Chondrocyte (in vitro differentiated cells): ENCODE data around the gene RHOG. TPM values are rescaled to one million over a fixed set of nuclear protein-coding genes. Genes with fewer than 3 reads are reported as not detected.

Experiments used
- DNase-seq: peaks from one replicate; pipeline ENCODE4 v3.0.0; 2021; ENCODE audit warnings: mixed read lengths, low spot score
- H3K27ac Mint-ChIP-seq: one replicate; pipeline ENCODE4 v1.8.0; 2021; ENCODE audit warnings: mild to moderate bottlenecking, moderate library complexity, mixed read lengths; ENCODE audit not compliant: unreplicated experiment
- H3K27me3 Mint-ChIP-seq: 2 replicates; pipeline ENCODE4 v1.8.0; 2021; ENCODE audit warnings: low read depth, mixed read lengths
- H3K36me3 Mint-ChIP-seq: 2 replicates; pipeline ENCODE4 v1.8.0; 2021; ENCODE audit warnings: low read depth, mixed read lengths
- H3K4me1 Mint-ChIP-seq: 2 replicates; pipeline ENCODE4 v1.8.0; 2021; ENCODE audit warnings: low read depth, mild to moderate bottlenecking, mixed read lengths
- H3K4me3 Mint-ChIP-seq: one replicate; pipeline ENCODE4 v1.8.0; 2021; ENCODE audit warnings: mild to moderate bottlenecking, moderate library complexity, mixed read lengths; ENCODE audit not compliant: unreplicated experiment
- H3K9me3 Mint-ChIP-seq: 2 replicates; pipeline ENCODE4 v1.8.0; 2021; ENCODE audit warnings: low read depth, mixed read lengths
- total RNA-seq: library from RNA; stranded (reverse); gene quantifications from 3 replicates; pipeline ENCODE4 v1.2.1, GENCODE V29; 2021
- TF ChIP-seq, protein P1 (sequence below): fragments of 200-600 bp; sonication (generic); IDR thresholded peaks from 2 replicates; pipeline ENCODE4 v1.5.0; 2021; ENCODE audit warnings: antibody characterized with exemption, mild to moderate bottlenecking, moderate library complexity

RHOG gene
- total RNA-seq, 1 donor from 2014 or later, result 38.9 TPM

GRCh38 chr11:3877364-3878257, 36.9 kb upstream of the RHOG start:
- H3K4me1 Mint-ChIP-seq, result peaks cover 15% of the 10 kb centered on the region
- TF ChIP-seq, protein P1, sequence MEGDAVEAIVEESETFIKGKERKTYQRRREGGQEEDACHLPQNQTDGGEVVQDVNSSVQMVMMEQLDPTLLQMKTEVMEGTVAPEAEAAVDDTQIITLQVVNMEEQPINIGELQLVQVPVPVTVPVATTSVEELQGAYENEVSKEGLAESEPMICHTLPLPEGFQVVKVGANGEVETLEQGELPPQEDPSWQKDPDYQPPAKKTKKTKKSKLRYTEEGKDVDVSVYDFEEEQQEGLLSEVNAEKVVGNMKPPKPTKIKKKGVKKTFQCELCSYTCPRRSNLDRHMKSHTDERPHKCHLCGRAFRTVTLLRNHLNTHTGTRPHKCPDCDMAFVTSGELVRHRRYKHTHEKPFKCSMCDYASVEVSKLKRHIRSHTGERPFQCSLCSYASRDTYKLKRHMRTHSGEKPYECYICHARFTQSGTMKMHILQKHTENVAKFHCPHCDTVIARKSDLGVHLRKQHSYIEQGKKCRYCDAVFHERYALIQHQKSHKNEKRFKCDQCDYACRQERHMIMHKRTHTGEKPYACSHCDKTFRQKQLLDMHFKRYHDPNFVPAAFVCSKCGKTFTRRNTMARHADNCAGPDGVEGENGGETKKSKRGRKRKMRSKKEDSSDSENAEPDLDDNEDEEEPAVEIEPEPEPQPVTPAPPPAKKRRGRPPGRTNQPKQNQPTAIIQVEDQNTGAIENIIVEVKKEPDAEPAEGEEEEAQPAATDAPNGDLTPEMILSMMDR, result no peak
- no peak for DNase-seq
- H3K27ac Mint-ChIP-seq, result no peak overlapping the region
- no peaks in the 10 kb centered on the region for H3K9me3 Mint-ChIP-seq
- no peaks in the 10 kb centered on the region for H3K27me3 Mint-ChIP-seq
- H3K36me3 Mint-ChIP-seq, result peaks cover 2% of the 10 kb centered on the region
- H3K4me3 Mint-ChIP-seq, result no peak overlapping the region

- TF ChIP-seq, protein P1, result no peak
- Mint-ChIP-seq H3K9me3 (no peaks in the 10 kb centered on the region), H3K4me1 (peaks cover 15% of the 10 kb centered on the region), H3K27me3 (no peaks in the 10 kb centered on the region), H3K4me3 (no peak overlapping the region), H3K36me3 (peaks cover 2% of the 10 kb centered on the region), H3K27ac (no peak overlapping the region)
- no peak for DNase-seq
Measured at GRCh38 chr11:3876613-3877012, 35.9 kb upstream of the RHOG start.

- TF ChIP-seq, protein P1, result no peak
- no peaks in the 10 kb centered on the region for H3K4me1 Mint-ChIP-seq
- no peak for DNase-seq
- H3K9me3 Mint-ChIP-seq, result no peaks in the 10 kb centered on the region
- peaks cover 2% of the 10 kb centered on the region for H3K36me3 Mint-ChIP-seq
- no peak overlapping the region for H3K4me3 Mint-ChIP-seq
- no peak overlapping the region for H3K27ac Mint-ChIP-seq
- no peaks in the 10 kb centered on the region for H3K27me3 Mint-ChIP-seq
Measured at GRCh38 chr11:3873712-3874349, 33.1 kb upstream of the RHOG start.

DNA sequence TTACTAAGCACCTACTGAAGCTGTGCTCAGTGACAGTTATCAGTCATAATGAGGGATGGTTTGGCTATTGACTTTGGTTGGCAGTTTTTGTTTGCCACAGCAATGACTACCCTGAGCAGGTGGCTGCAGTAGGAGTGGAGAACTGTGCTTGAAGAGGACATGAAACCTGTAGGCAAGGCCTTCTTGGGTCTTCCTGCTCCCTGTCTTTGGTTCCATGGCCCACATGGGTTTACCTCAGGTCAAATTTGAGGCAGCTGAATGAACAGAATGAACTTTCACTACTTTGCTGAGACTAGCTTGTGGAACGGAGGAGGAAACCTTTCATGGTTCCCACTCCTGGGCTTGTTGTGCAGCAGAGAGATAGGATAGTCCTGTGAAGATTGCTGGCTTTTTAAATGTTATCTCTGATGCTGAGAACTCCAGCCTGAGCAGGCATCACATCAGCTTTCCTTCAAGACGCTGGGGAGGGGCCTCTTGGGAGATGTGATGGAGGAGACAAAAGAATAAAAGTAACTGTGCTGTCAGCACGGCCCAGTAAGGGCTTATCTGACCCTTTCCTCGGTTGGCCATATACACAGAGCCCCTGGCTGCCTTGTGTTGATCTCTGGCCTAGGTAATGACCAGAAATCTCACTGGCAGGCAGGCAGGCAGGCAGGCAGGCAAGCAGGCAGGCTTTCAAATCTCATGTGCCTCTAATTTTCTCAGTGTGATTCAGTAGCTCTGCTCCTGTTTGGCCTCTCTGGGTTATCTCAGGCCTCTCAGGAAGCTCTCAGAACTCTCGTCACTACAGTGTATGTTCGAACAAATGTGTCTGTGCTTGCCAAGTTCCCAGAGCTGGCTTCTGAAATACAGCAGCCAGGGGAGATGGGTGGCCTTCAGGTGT, 26.7 kb upstream of the RHOG start:
- no peaks in the 10 kb centered on the region for H3K36me3 Mint-ChIP-seq
- no peaks in the 10 kb centered on the region for H3K27me3 Mint-ChIP-seq
- no peak overlapping the region for H3K27ac Mint-ChIP-seq
- no peaks in the 10 kb centered on the region for H3K9me3 Mint-ChIP-seq
- peaks cover 17% of the 10 kb centered on the region for H3K4me1 Mint-ChIP-seq
- TF ChIP-seq, protein P1, result no peak
- DNase-seq, result no peak
- H3K4me3 Mint-ChIP-seq, result no peak overlapping the region

DNA sequence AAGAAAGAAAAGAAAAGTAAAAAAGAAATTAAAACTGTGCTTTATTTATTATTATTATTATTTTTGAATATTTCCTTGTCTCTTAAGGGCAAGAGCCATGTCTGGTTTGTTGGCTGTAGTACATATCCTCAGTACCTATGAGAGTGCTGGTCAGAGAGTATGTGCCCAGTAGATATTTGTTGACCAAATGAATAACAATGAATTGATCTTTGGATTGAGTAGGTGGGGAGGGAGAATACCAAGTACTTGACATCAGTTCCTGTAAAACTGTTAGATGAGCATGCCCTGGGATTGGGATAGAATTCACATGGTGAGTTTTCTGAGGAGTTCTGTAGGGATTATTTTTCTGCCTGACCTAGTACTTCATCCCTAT, 26.1 kb upstream of the RHOG start:
- no peaks in the 10 kb centered on the region for H3K36me3 Mint-ChIP-seq
- no peaks in the 10 kb centered on the region for H3K9me3 Mint-ChIP-seq
- TF ChIP-seq, protein P1, result no peak
- no peak overlapping the region for H3K4me3 Mint-ChIP-seq
- no peaks in the 10 kb centered on the region for H3K27me3 Mint-ChIP-seq
- DNase-seq, result no peak
- peaks cover 21% of the 10 kb centered on the region for H3K4me1 Mint-ChIP-seq
- H3K27ac Mint-ChIP-seq, result no peak overlapping the region
